HepG2 (cell line): ENCODE results near the gene EIF6. TPM values are rescaled to one million over a fixed set of nuclear protein-coding genes. Genes with fewer than 3 reads are reported as not detected.

Experiments
- ATAC-seq: fragments of 200-7000 bp; cut with Tn5 transposase; 3 replicates; pipeline ENCODE4 v1.9.1; 2020; ENCODE audit warnings: mild to moderate bottlenecking, moderate library complexity
- BruUV-seq: library from RNA; stranded (reverse); fragments of 400-500 nt; replicated peaks from 2 replicates; lab custom pipeline; 2021; lab: Mats Ljungman, UMichigan
- CTCF ChIA-PET: fragments of 300-600 bp; formaldehyde crosslinking; extraction: SDS; loops from one replicate; lab custom pipeline; 2021; ENCODE audit warnings: low total read pairs, inconsistent platforms, low intra/inter-chr PET ratio; lab: Yijun Ruan, JAX
- POLR2A ChIA-PET: fragments of 350-600 bp; sonication (Branson Sonifier 250); formaldehyde crosslinking; loops from one replicate; lab custom pipeline; 2020; ENCODE audit warnings: antibody characterized with exemption, inconsistent platforms; lab: Yijun Ruan, JAX
- DNase-seq: peaks from one replicate; pipeline ENCODE4 v3.0.0-alpha.2; 2015; ENCODE audit warnings: low spot score
- FAIRE-seq: peaks from 3 replicates; lab custom pipeline; 2011; peaks lifted over from hg19 to GRCh38; lab: Jason Lieb, UNC
- H2AFZ ChIP-seq: one replicate; pipeline ENCODE4 v1.6.1; 2011; ENCODE audit warnings: low read length, inconsistent platforms
- H3K27ac ChIP-seq: fragments of 300-600 bp; 3 replicates; pipeline ENCODE4 v1.8.0; 2011; ENCODE audit warnings: mixed run types, mild to moderate bottlenecking, mixed read lengths, low read length, inconsistent platforms; ENCODE audit not compliant: insufficient read depth; ENCODE audit errors: extremely low read length
- H3K27me3 ChIP-seq, 2 experiments: fragments of 200-600 bp in 1 of 2; 2 replicates in 1 of 2; 3 replicates in 1 of 2; pipeline versions ENCODE4 v1.6.0 to v1.8.0; 2011; ENCODE audit warnings: low read length in 2 of 2, mild to moderate bottlenecking in 2 of 2, moderate library complexity in 2 of 2, inconsistent platforms in 1 of 2; ENCODE audit not compliant: insufficient read depth in 2 of 2, control insufficient read depth in 1 of 2
- H3K36me3 ChIP-seq, 2 experiments: fragments of 200-600 bp in 1 of 2; replicated peaks in 1 of 2; 2 replicates in 1 of 2; 3 replicates in 1 of 2; pipeline versions ENCODE4 v1.5.1 to v1.8.0; 2011; ENCODE audit warnings: low read length in 2 of 2, inconsistent platforms in 1 of 2; ENCODE audit not compliant: insufficient read depth in 2 of 2, control insufficient read depth in 1 of 2
- H3K4me1 ChIP-seq: 2 replicates; pipeline ENCODE4 v1.5.1; 2012; ENCODE audit warnings: low read length, inconsistent platforms; ENCODE audit not compliant: insufficient read depth
- H3K4me2 ChIP-seq: 2 replicates; pipeline ENCODE4 v1.6.0; 2011; ENCODE audit warnings: low read depth, low read length, inconsistent platforms
- H3K4me3 ChIP-seq, 3 experiments: fragments of 200-600 bp in 1 of 3; sonication (generic), shearing (Covaris generic) in 1 of 3; replicated peaks in 1 of 3; 2 replicates each; pipeline ENCODE4 v1.5.1; 2011 to 2016; ENCODE audit warnings: low read length in 3 of 3, inconsistent platforms in 2 of 3, low read depth in 2 of 3, mild to moderate bottlenecking in 2 of 3, control low read depth in 1 of 3, mixed read lengths in 1 of 3; ENCODE audit not compliant: insufficient read depth in 1 of 3
- H3K79me2 ChIP-seq: one replicate; pipeline ENCODE4 v1.6.1; 2011; ENCODE audit warnings: low read length, inconsistent platforms; ENCODE audit not compliant: insufficient read depth
- H3K9ac ChIP-seq: 2 replicates; pipeline ENCODE4 v1.6.0; 2011; ENCODE audit warnings: mild to moderate bottlenecking, low read depth, low read length, inconsistent platforms; ENCODE audit not compliant: insufficient read depth
- H3K9me3 ChIP-seq: 2 replicates; pipeline ENCODE4 v1.5.1; 2012; ENCODE audit warnings: mild to moderate bottlenecking, low read length
- H4K20me1 ChIP-seq: 2 replicates; pipeline ENCODE4 v1.6.0; 2011; ENCODE audit warnings: inconsistent platforms, mild to moderate bottlenecking, low read length, moderate library complexity; ENCODE audit not compliant: insufficient read depth
- ATRX ChIP-seq: sonication (generic); formaldehyde crosslinking; IDR thresholded peaks from 2 replicates; pipeline ENCODE4 v1.4.0; 2020; ENCODE audit warnings: missing genetic modification reagents, borderline replicate concordance
- CREB1 ChIP-seq, 2 experiments: fragments of 450-650 bp in 1 of 2; IDR thresholded peaks; 2 replicates each; pipeline ENCODE4 v1.6.1; 2016 to 2017; ENCODE audit warnings: control low read depth in 1 of 2, mild to moderate bottlenecking in 1 of 2, missing compliant biosample characterization in 1 of 2, missing genetic modification characterization in 1 of 2
- FLYWCH1 ChIP-seq: sonication (generic); formaldehyde crosslinking; IDR thresholded peaks from 2 replicates; pipeline ENCODE4 v1.8.1; 2023; ENCODE audit warnings: mild to moderate bottlenecking, missing genetic modification reagents
- GATAD2A ChIP-seq: IDR thresholded peaks from 2 replicates; pipeline ENCODE4 v1.6.1; 2016
- NRL ChIP-seq: sonication (generic); formaldehyde crosslinking; IDR thresholded peaks from 2 replicates; pipeline ENCODE4 v1.5.0; 2020; ENCODE audit warnings: missing genetic modification reagents, mild to moderate bottlenecking, moderate library complexity, borderline replicate concordance
- THYN1 ChIP-seq: sonication (generic); formaldehyde crosslinking; IDR thresholded peaks from 2 replicates; pipeline ENCODE4 v1.8.1; 2023; ENCODE audit warnings: low read depth, mild to moderate bottlenecking, moderate library complexity, missing genetic modification reagents, borderline replicate concordance
- U2AF2 ChIP-seq: fragments of 200-400 bp; formaldehyde crosslinking; IDR thresholded peaks from 2 replicates; pipeline ENCODE4 v1.6.1; 2017; ENCODE audit warnings: low read depth, mild to moderate bottlenecking, low read length
- ZBTB7A ChIP-seq: sonication (generic); formaldehyde crosslinking; IDR thresholded peaks from 2 replicates; pipeline ENCODE4 v1.8.0; 2022; ENCODE audit warnings: mild to moderate bottlenecking, missing genetic modification reagents
- ZC3H4 ChIP-seq: sonication (generic); formaldehyde crosslinking; IDR thresholded peaks from 2 replicates; pipeline ENCODE4 v1.4.0; 2020; ENCODE audit warnings: missing genetic modification reagents, borderline replicate concordance
- ZNF607 ChIP-seq: sonication (generic); formaldehyde crosslinking; IDR thresholded peaks from 2 replicates; pipeline ENCODE4 v1.5.1; 2020; ENCODE audit warnings: missing genetic modification reagents, mild to moderate bottlenecking, borderline replicate concordance
- ZNF761 ChIP-seq: sonication (generic); formaldehyde crosslinking; conservative IDR thresholded peaks from 2 replicates; pipeline ENCODE4 v1.4.0; 2020; ENCODE audit warnings: mild to moderate bottlenecking, missing genetic modification reagents
- WGBS: methylation state at CpG from one replicate; pipeline ENCODE4 v1.1.6; 2017; ENCODE audit warnings: low lambda C conversion rate; 5-methylcytosine and 5-hydroxymethylcytosine counted together
- in situ Hi-C: cut with HindIII; loops from 2 replicates; pipeline ENCODE4 v1.10.0; 2017; ENCODE audit warnings: low pct_unique_long_range_greater_than_20kb; ENCODE audit not compliant: extremely low pct_ligation_motif_present
- intact Hi-C: fragments of 100-400 bp; cut with micrococcal nuclease; formaldehyde crosslinking; loops from one replicate; pipeline ENCODE4 v1.10.0; 2022; ENCODE audit not compliant: unreplicated experiment
- polyA plus RNA-seq, 8 experiments: library from polyadenylated mRNA; depleted of rRNA in 3 of 8; stranded (reverse) in 7 of 8; unstranded in 1 of 8; fragments of >200 nt; fragmentation: Illumina TruSeq in 4 of 8; extraction: Trizol in 4 of 8; gene quantifications; 2 replicates each; pipeline versions ENCODE4 v1.2.1 to v1.2.3, GENCODE V29; 2011 to 2016; ENCODE audit warnings: low read depth in 4 of 8, missing spikeins in 1 of 8, mixed read lengths in 1 of 8; ENCODE audit not compliant: insufficient read depth in 1 of 8
- total RNA-seq, 5 experiments: library from RNA; depleted of rRNA; stranded (reverse); fragments of >200 nt; fragmentation: Illumina TruSeq; extraction: Trizol; gene quantifications; 2 replicates each; pipeline ENCODE4 v1.2.3, GENCODE V29; 2016; ENCODE audit warnings: low read depth in 1 of 5
- TF ChIP-seq, protein P1 (sequence below): sonication (generic); formaldehyde crosslinking; IDR thresholded peaks from 2 replicates; pipeline ENCODE4; 2020; ENCODE audit warnings: missing genetic modification reagents, mild to moderate bottlenecking, borderline replicate concordance
- TF ChIP-seq, protein P2 (sequence below): sonication (generic); formaldehyde crosslinking; IDR thresholded peaks from 2 replicates; pipeline ENCODE4 v1.4.0; 2020; ENCODE audit warnings: mild to moderate bottlenecking, missing genetic modification reagents

Gene EIF6
- total and polyA plus RNA-seq, 2 of the 13 experiments (the other 11 are each of a cell fraction or from before 2014, with no cell fraction given), result 462 to 466 TPM

GRCh38 chr20:35238170-35238569 is 46.4 kb downstream of the EIF6 start:
- no peaks in the 10 kb centered on the region for H3K36me3 ChIP-seq
- no peak overlapping the region for H2AFZ ChIP-seq
- DNase-seq, result no peak
- in situ Hi-C loops, result no loop called here
- WGBS, result 31% methylated on average over 4 of the region's 4 CpGs
- H3K9me3 ChIP-seq, result no peaks in the 10 kb centered on the region
- H3K27me3 ChIP-seq, result peaks cover 3 to 21% of the 10 kb centered on the region in 2 experiments; a peak in 2 of 5 replicates
- H3K4me1 ChIP-seq, result no peaks in the 10 kb centered on the region
- FAIRE-seq, result no peak
- no peak overlapping the region for H3K4me2 ChIP-seq
- H3K4me3 ChIP-seq, result no peak overlapping the region
- H3K27ac ChIP-seq, result no peak overlapping the region
- no peaks in the 10 kb centered on the region for H4K20me1 ChIP-seq
- no peak for ATAC-seq
- CTCF ChIA-PET, result no interaction called here
- H3K9ac ChIP-seq, result no peak overlapping the region
- intact Hi-C loops, result no loop called here
- BruUV-seq, result no TSS peak
- TF ChIP-seq CREB1 (IDR thresholded peaks at IDR 0.05) (0 out of 2 replicates have a peak, but pooled peaks have one; percentile 12), CREB1 (CRISPR knock-in tag; IDR thresholded peaks at IDR 0.05) (no peak), NRL (no peak), GATAD2A (CRISPR knock-in tag) (no peak), ZBTB7A (CRISPR knock-in tag) (no peak), U2AF2 (no peak)
- TF ChIP-seq, protein P1, sequence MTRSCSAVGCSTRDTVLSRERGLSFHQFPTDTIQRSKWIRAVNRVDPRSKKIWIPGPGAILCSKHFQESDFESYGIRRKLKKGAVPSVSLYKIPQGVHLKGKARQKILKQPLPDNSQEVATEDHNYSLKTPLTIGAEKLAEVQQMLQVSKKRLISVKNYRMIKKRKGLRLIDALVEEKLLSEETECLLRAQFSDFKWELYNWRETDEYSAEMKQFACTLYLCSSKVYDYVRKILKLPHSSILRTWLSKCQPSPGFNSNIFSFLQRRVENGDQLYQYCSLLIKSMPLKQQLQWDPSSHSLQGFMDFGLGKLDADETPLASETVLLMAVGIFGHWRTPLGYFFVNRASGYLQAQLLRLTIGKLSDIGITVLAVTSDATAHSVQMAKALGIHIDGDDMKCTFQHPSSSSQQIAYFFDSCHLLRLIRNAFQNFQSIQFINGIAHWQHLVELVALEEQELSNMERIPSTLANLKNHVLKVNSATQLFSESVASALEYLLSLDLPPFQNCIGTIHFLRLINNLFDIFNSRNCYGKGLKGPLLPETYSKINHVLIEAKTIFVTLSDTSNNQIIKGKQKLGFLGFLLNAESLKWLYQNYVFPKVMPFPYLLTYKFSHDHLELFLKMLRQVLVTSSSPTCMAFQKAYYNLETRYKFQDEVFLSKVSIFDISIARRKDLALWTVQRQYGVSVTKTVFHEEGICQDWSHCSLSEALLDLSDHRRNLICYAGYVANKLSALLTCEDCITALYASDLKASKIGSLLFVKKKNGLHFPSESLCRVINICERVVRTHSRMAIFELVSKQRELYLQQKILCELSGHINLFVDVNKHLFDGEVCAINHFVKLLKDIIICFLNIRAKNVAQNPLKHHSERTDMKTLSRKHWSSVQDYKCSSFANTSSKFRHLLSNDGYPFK (CRISPR knock-in tag), result no peak
- TF ChIP-seq, all 625 proteins: peak for 1
- POLR2A ChIA-PET, result no interaction called here
- no peaks in the 10 kb centered on the region for H3K79me2 ChIP-seq

DNA sequence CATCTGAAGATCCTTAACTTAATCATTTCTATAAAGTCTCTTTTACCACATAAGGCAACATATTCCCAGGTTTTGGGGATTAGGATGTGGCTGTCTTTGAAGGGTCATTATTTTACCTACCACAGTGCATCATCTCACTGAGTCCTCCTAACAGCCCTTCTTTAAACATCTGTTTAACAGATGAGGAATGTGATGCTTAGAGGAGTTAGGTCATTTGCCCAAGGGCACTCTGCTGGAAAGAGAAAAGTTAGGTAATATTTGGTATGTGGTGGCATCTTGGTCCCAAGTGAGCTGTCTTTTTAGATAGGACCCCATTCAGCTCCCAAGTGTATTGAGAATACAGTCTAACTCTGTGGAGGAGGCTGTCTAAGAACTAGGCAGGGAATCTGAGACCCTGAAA is 47.1 kb downstream of the EIF6 start:
- FAIRE-seq, result no peak
- no peak for DNase-seq
- Histone ChIP-seq H3K79me2 (no peaks in the 10 kb centered on the region), H3K9me3 (no peaks in the 10 kb centered on the region), H4K20me1 (no peaks in the 10 kb centered on the region), H3K4me3 (no peak overlapping the region), H3K4me1 (no peaks in the 10 kb centered on the region), H3K27me3 (peaks cover 5 to 25% of the 10 kb centered on the region in 2 experiments; a peak in 3 of 5 replicates), H3K9ac (no peak overlapping the region), H3K27ac (no peak overlapping the region), H3K36me3 (no peaks in the 10 kb centered on the region), H3K4me2 (no peak overlapping the region), H2AFZ (no peak overlapping the region)
- CTCF ChIA-PET, result no interaction called here
- no TSS peak for BruUV-seq
- intact Hi-C loops, result no loop called here
- ATAC-seq, result no peak
- no peak for TF ChIP-seq THYN1 (CRISPR knock-in tag)
- no peak for TF ChIP-seq ATRX (CRISPR knock-in tag)
- TF ChIP-seq, protein P2, sequence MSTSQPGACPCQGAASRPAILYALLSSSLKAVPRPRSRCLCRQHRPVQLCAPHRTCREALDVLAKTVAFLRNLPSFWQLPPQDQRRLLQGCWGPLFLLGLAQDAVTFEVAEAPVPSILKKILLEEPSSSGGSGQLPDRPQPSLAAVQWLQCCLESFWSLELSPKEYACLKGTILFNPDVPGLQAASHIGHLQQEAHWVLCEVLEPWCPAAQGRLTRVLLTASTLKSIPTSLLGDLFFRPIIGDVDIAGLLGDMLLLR, result no peak
- no peak for TF ChIP-seq ZNF761 (CRISPR knock-in tag)
- TF ChIP-seq ZC3H4 (CRISPR knock-in tag), result no peak
- TF ChIP-seq ZNF607 (CRISPR knock-in tag), result no peak
- no peak for TF ChIP-seq FLYWCH1 (CRISPR knock-in tag)
- POLR2A ChIA-PET, result no interaction called here
- in situ Hi-C loops, result no loop called here
